HepG2 (cell line): ENCODE results near the gene IRAK1BP1. TPM values are rescaled to one million over a fixed set of nuclear protein-coding genes. Genes with fewer than 3 reads are reported as not detected.

Source experiments
- ATAC-seq: fragments of 200-7000 bp; cut with Tn5 transposase; 3 replicates; pipeline ENCODE4 v1.9.1; 2020; ENCODE audit warnings: mild to moderate bottlenecking, moderate library complexity
- BruUV-seq: library from RNA; stranded (reverse); fragments of 400-500 nt; replicated peaks from 2 replicates; lab custom pipeline; 2021; lab: Mats Ljungman, UMichigan
- CTCF ChIA-PET: fragments of 300-600 bp; formaldehyde crosslinking; extraction: SDS; loops from one replicate; lab custom pipeline; 2021; ENCODE audit warnings: low total read pairs, inconsistent platforms, low intra/inter-chr PET ratio; lab: Yijun Ruan, JAX
- POLR2A ChIA-PET: fragments of 350-600 bp; sonication (Branson Sonifier 250); formaldehyde crosslinking; loops from one replicate; lab custom pipeline; 2020; ENCODE audit warnings: antibody characterized with exemption, inconsistent platforms; lab: Yijun Ruan, JAX
- DNase-seq: peaks from one replicate; pipeline ENCODE4 v3.0.0-alpha.2; 2015; ENCODE audit warnings: low spot score
- FAIRE-seq: peaks from 3 replicates; lab custom pipeline; 2011; peaks lifted over from hg19 to GRCh38; lab: Jason Lieb, UNC
- H2AFZ ChIP-seq: one replicate; pipeline ENCODE4 v1.6.1; 2011; ENCODE audit warnings: low read length, inconsistent platforms
- H3K27ac ChIP-seq: fragments of 300-600 bp; 3 replicates; pipeline ENCODE4 v1.8.0; 2011; ENCODE audit warnings: mixed run types, mild to moderate bottlenecking, mixed read lengths, low read length, inconsistent platforms; ENCODE audit not compliant: insufficient read depth; ENCODE audit errors: extremely low read length
- H3K27me3 ChIP-seq, 2 experiments: fragments of 200-600 bp in 1 of 2; 2 replicates in 1 of 2; 3 replicates in 1 of 2; pipeline versions ENCODE4 v1.6.0 to v1.8.0; 2011; ENCODE audit warnings: low read length in 2 of 2, mild to moderate bottlenecking in 2 of 2, moderate library complexity in 2 of 2, inconsistent platforms in 1 of 2; ENCODE audit not compliant: insufficient read depth in 2 of 2, control insufficient read depth in 1 of 2
- H3K36me3 ChIP-seq, 2 experiments: fragments of 200-600 bp in 1 of 2; replicated peaks in 1 of 2; 2 replicates in 1 of 2; 3 replicates in 1 of 2; pipeline versions ENCODE4 v1.5.1 to v1.8.0; 2011; ENCODE audit warnings: low read length in 2 of 2, inconsistent platforms in 1 of 2; ENCODE audit not compliant: insufficient read depth in 2 of 2, control insufficient read depth in 1 of 2
- H3K4me1 ChIP-seq: 2 replicates; pipeline ENCODE4 v1.5.1; 2012; ENCODE audit warnings: low read length, inconsistent platforms; ENCODE audit not compliant: insufficient read depth
- H3K4me2 ChIP-seq: 2 replicates; pipeline ENCODE4 v1.6.0; 2011; ENCODE audit warnings: low read depth, low read length, inconsistent platforms
- H3K4me3 ChIP-seq, 3 experiments: fragments of 200-600 bp in 1 of 3; sonication (generic), shearing (Covaris generic) in 1 of 3; replicated peaks in 1 of 3; 2 replicates each; pipeline ENCODE4 v1.5.1; 2011 to 2016; ENCODE audit warnings: low read length in 3 of 3, inconsistent platforms in 2 of 3, low read depth in 2 of 3, mild to moderate bottlenecking in 2 of 3, control low read depth in 1 of 3, mixed read lengths in 1 of 3; ENCODE audit not compliant: insufficient read depth in 1 of 3
- H3K79me2 ChIP-seq: one replicate; pipeline ENCODE4 v1.6.1; 2011; ENCODE audit warnings: low read length, inconsistent platforms; ENCODE audit not compliant: insufficient read depth
- H3K9ac ChIP-seq: 2 replicates; pipeline ENCODE4 v1.6.0; 2011; ENCODE audit warnings: mild to moderate bottlenecking, low read depth, low read length, inconsistent platforms; ENCODE audit not compliant: insufficient read depth
- H3K9me3 ChIP-seq: 2 replicates; pipeline ENCODE4 v1.5.1; 2012; ENCODE audit warnings: mild to moderate bottlenecking, low read length
- H4K20me1 ChIP-seq: 2 replicates; pipeline ENCODE4 v1.6.0; 2011; ENCODE audit warnings: inconsistent platforms, mild to moderate bottlenecking, low read length, moderate library complexity; ENCODE audit not compliant: insufficient read depth
- ARNTL ChIP-seq: sonication (generic); formaldehyde crosslinking; IDR thresholded peaks from 2 replicates; pipeline ENCODE4 v1.4.0; 2020; ENCODE audit warnings: mild to moderate bottlenecking, missing genetic modification reagents
- ATF1 ChIP-seq: IDR thresholded peaks from 2 replicates; pipeline ENCODE4 v1.6.1; 2016; ENCODE audit warnings: mild to moderate bottlenecking, control low read depth
- CENPBD1 ChIP-seq: sonication (generic); formaldehyde crosslinking; IDR thresholded peaks from 2 replicates; pipeline ENCODE4 v1.8.0; 2022; ENCODE audit warnings: missing genetic modification reagents, low read depth, mild to moderate bottlenecking, borderline replicate concordance
- EED ChIP-seq: sonication (generic); formaldehyde crosslinking; IDR thresholded peaks from 2 replicates; pipeline ENCODE4 v1.5.0; 2020; ENCODE audit warnings: mild to moderate bottlenecking, missing genetic modification reagents
- MIER3 ChIP-seq: IDR thresholded peaks from 2 replicates; pipeline ENCODE4 v1.6.1; 2016; ENCODE audit warnings: missing compliant biosample characterization, borderline replicate concordance
- MTF2 ChIP-seq: sonication (generic); formaldehyde crosslinking; IDR thresholded peaks from 2 replicates; pipeline ENCODE4 v1.5.0; 2020; ENCODE audit warnings: missing genetic modification reagents, borderline replicate concordance
- ZBED4 ChIP-seq: sonication (generic); formaldehyde crosslinking; IDR thresholded peaks from 2 replicates; pipeline ENCODE4 v1.4.0; 2020; ENCODE audit warnings: missing genetic modification reagents, borderline replicate concordance
- ZBTB10 ChIP-seq: sonication (generic); formaldehyde crosslinking; IDR thresholded peaks from 2 replicates; pipeline ENCODE4 v1.4.0; 2020; ENCODE audit warnings: missing genetic modification reagents, borderline replicate concordance
- ZBTB8A ChIP-seq: sonication (generic); formaldehyde crosslinking; IDR thresholded peaks from 2 replicates; pipeline ENCODE4 v1.4.0; 2020; ENCODE audit warnings: mild to moderate bottlenecking, low read depth, missing genetic modification reagents, borderline replicate concordance
- ZNF18 ChIP-seq: sonication (generic); formaldehyde crosslinking; IDR thresholded peaks from 2 replicates; pipeline ENCODE4 v1.8.0; 2022; ENCODE audit warnings: mild to moderate bottlenecking, missing genetic modification reagents; ENCODE audit not compliant: insufficient replicate concordance
- ZNF589 ChIP-seq: sonication (generic); formaldehyde crosslinking; conservative IDR thresholded peaks from 2 replicates; pipeline ENCODE4 v1.8.0; 2022; ENCODE audit warnings: mild to moderate bottlenecking, moderate library complexity, missing genetic modification reagents
- WGBS: methylation state at CpG from one replicate; pipeline ENCODE4 v1.1.6; 2017; ENCODE audit warnings: low lambda C conversion rate; 5-methylcytosine and 5-hydroxymethylcytosine counted together
- in situ Hi-C: cut with HindIII; loops from 2 replicates; pipeline ENCODE4 v1.10.0; 2017; ENCODE audit warnings: low pct_unique_long_range_greater_than_20kb; ENCODE audit not compliant: extremely low pct_ligation_motif_present
- intact Hi-C: fragments of 100-400 bp; cut with micrococcal nuclease; formaldehyde crosslinking; loops from one replicate; pipeline ENCODE4 v1.10.0; 2022; ENCODE audit not compliant: unreplicated experiment
- polyA plus RNA-seq, 8 experiments: library from polyadenylated mRNA; depleted of rRNA in 3 of 8; stranded (reverse) in 7 of 8; unstranded in 1 of 8; fragments of >200 nt; fragmentation: Illumina TruSeq in 4 of 8; extraction: Trizol in 4 of 8; gene quantifications; 2 replicates each; pipeline versions ENCODE4 v1.2.1 to v1.2.3, GENCODE V29; 2011 to 2016; ENCODE audit warnings: low read depth in 4 of 8, missing spikeins in 1 of 8, mixed read lengths in 1 of 8; ENCODE audit not compliant: insufficient read depth in 1 of 8
- total RNA-seq, 5 experiments: library from RNA; depleted of rRNA; stranded (reverse); fragments of >200 nt; fragmentation: Illumina TruSeq; extraction: Trizol; gene quantifications; 2 replicates each; pipeline ENCODE4 v1.2.3, GENCODE V29; 2016; ENCODE audit warnings: low read depth in 1 of 5

IRAK1BP1 gene
- total and polyA plus RNA-seq, 2 of the 13 experiments (the other 11 are each of a cell fraction or from before 2014, with no cell fraction given), result 0.86 to 1.5 TPM

GRCh38 chr6:78942446-78942845 lies 75.1 kb downstream of the IRAK1BP1 start (continued):
- TF ChIP-seq ZNF18 (CRISPR knock-in tag) (no peak), ARNTL (CRISPR knock-in tag) (no peak), ZBED4 (CRISPR knock-in tag) (no peak)

GRCh38 chr6:78947529-78947928 lies 80.2 kb downstream of the IRAK1BP1 start:
- peaks cover 16 to 80% of the 10 kb centered on the region in 2 experiments for H3K36me3 ChIP-seq
- H3K27ac ChIP-seq, result no peak overlapping the region
- DNase-seq, result no peak
- TF ChIP-seq CENPBD1 (CRISPR knock-in tag) (no peak), MTF2 (CRISPR knock-in tag) (no peak), MIER3 (no peak), ZNF589 (CRISPR knock-in tag) (no peak), EED (CRISPR knock-in tag) (no peak), ZBTB10 (CRISPR knock-in tag) (no peak), ZBTB8A (no peak), ATF1 (CRISPR knock-in tag) (no peak)
- whole genome bisulfite sequencing, result 96% methylated on average over 2 of the region's 2 CpGs
- no peak for FAIRE-seq
- H3K79me2 ChIP-seq, result no peaks in the 10 kb centered on the region
- ChIA-PET CTCF (no interaction called here), POLR2A (no interaction called here)
- no peaks in the 10 kb centered on the region for H4K20me1 ChIP-seq
- intact Hi-C loops (no loop called here), in situ Hi-C loops (no loop called here)
- no peak overlapping the region for H3K4me3 ChIP-seq
- no peak overlapping the region for H3K9ac ChIP-seq
- no peak overlapping the region for H3K4me2 ChIP-seq
- BruUV-seq, result no TSS peak
- no peaks in the 10 kb centered on the region for H3K27me3 ChIP-seq
- H2AFZ ChIP-seq, result no peak overlapping the region
- H3K4me1 ChIP-seq, result no peaks in the 10 kb centered on the region
- H3K9me3 ChIP-seq, result peaks cover 22% of the 10 kb centered on the region
- ATAC-seq, result no peak
